HepG2 (cell line): ENCODE data around the gene HPCAL1. TPM values are rescaled to one million over a fixed set of nuclear protein-coding genes. Genes with fewer than 3 reads are reported as not detected.
A peak's percentile ranks its signal among the peaks of the same experiment; 100 is the strongest.

Experiments used
- ATF7-NPFF ChIP-seq: sonication (generic); formaldehyde crosslinking; IDR thresholded peaks from 2 replicates; pipeline ENCODE4 v1.8.1; 2023; ENCODE audit warnings: mild to moderate bottlenecking, low read depth, missing genetic modification reagents, moderate library complexity
- FOSL2 ChIP-seq: sonication (generic); formaldehyde crosslinking; IDR thresholded peaks from 2 replicates; pipeline ENCODE4 v1.4.0; 2020; ENCODE audit warnings: missing genetic modification reagents
- MTA1 ChIP-seq: sonication (generic); formaldehyde crosslinking; IDR thresholded peaks from 2 replicates; pipeline ENCODE4 v1.4.0; 2020; ENCODE audit warnings: missing genetic modification reagents, mild to moderate bottlenecking, borderline replicate concordance
- PHB2 ChIP-seq: fragments of 450-650 bp; IDR thresholded peaks from 2 replicates; pipeline ENCODE4 v1.6.1; 2018; ENCODE audit not compliant: partially characterized antibody
- RAD51 ChIP-seq: fragments of 450-650 bp; IDR thresholded peaks from 2 replicates; pipeline ENCODE4 v1.6.1; 2016; ENCODE audit warnings: borderline replicate concordance
- RBFOX2 ChIP-seq: fragments of 200-400 bp; formaldehyde crosslinking; IDR thresholded peaks from 2 replicates; pipeline ENCODE4 v1.6.1; 2017; ENCODE audit warnings: low read depth, mild to moderate bottlenecking, low read length
- SUZ12 ChIP-seq: fragments of 150-350 bp; IDR thresholded peaks from 2 replicates; pipeline ENCODE4 v1.6.1; 2014; ENCODE audit warnings: low read depth, low read length
- TARDBP ChIP-seq: sonication (generic); formaldehyde crosslinking; IDR thresholded peaks from 2 replicates; pipeline ENCODE4 v1.8.0; 2022; ENCODE audit warnings: mild to moderate bottlenecking, missing genetic modification reagents
- TP53 ChIP-seq: sonication (generic); formaldehyde crosslinking; conservative IDR thresholded peaks from 2 replicates; pipeline ENCODE4 v1.4.0; 2020; ENCODE audit warnings: missing genetic modification reagents
- YEATS2 ChIP-seq: sonication (generic); formaldehyde crosslinking; IDR thresholded peaks from 2 replicates; pipeline ENCODE4 v1.4.0; 2020; ENCODE audit warnings: missing genetic modification reagents, borderline replicate concordance
- ZNF331 ChIP-seq: sonication (generic); formaldehyde crosslinking; IDR thresholded peaks from 2 replicates; pipeline ENCODE4 v1.4.0; 2020; ENCODE audit warnings: missing genetic modification reagents
- ZNF557 ChIP-seq: sonication (generic); formaldehyde crosslinking; IDR thresholded peaks from 2 replicates; pipeline ENCODE4 v1.4.0; 2020; ENCODE audit warnings: missing genetic modification reagents
- ZNF615 ChIP-seq: sonication (generic); formaldehyde crosslinking; IDR thresholded peaks from 2 replicates; pipeline ENCODE4 v1.5.0; 2020; ENCODE audit warnings: mild to moderate bottlenecking, missing genetic modification reagents, borderline replicate concordance
- ZNF619 ChIP-seq: sonication (generic); formaldehyde crosslinking; IDR thresholded peaks from 2 replicates; pipeline ENCODE4 v1.4.0; 2020; ENCODE audit warnings: mild to moderate bottlenecking, missing genetic modification reagents
- ZNF644 ChIP-seq: IDR thresholded peaks from 2 replicates; pipeline ENCODE4 v1.6.1; 2016; ENCODE audit warnings: low read depth
- ZNF749 ChIP-seq: sonication (generic); formaldehyde crosslinking; IDR thresholded peaks from 2 replicates; pipeline ENCODE4 v1.8.0; 2022; ENCODE audit warnings: mild to moderate bottlenecking, missing genetic modification reagents, moderate library complexity, borderline replicate concordance
- ZNF781 ChIP-seq: sonication (generic); formaldehyde crosslinking; IDR thresholded peaks from 2 replicates; pipeline ENCODE4 v1.5.1; 2020; ENCODE audit warnings: borderline replicate concordance, mild to moderate bottlenecking, missing genetic modification reagents; ENCODE audit errors: not compliant biosample characterization
- polyA plus RNA-seq, 8 experiments: library from polyadenylated mRNA; depleted of rRNA in 3 of 8; stranded (reverse) in 7 of 8; unstranded in 1 of 8; fragments of >200 nt; fragmentation: Illumina TruSeq in 4 of 8; extraction: Trizol in 4 of 8; gene quantifications; 2 replicates each; pipeline versions ENCODE4 v1.2.1 to v1.2.3, GENCODE V29; 2011 to 2016; ENCODE audit warnings: low read depth in 4 of 8, missing spikeins in 1 of 8, mixed read lengths in 1 of 8; ENCODE audit not compliant: insufficient read depth in 1 of 8
- total RNA-seq, 5 experiments: library from RNA; depleted of rRNA; stranded (reverse); fragments of >200 nt; fragmentation: Illumina TruSeq; extraction: Trizol; gene quantifications; 2 replicates each; pipeline ENCODE4 v1.2.3, GENCODE V29; 2016; ENCODE audit warnings: low read depth in 1 of 5
- TF ChIP-seq, protein P1 (sequence below): sonication (generic); formaldehyde crosslinking; IDR thresholded peaks from 2 replicates; pipeline ENCODE4 v1.5.1; 2020; ENCODE audit warnings: missing genetic modification reagents, mild to moderate bottlenecking, borderline replicate concordance
- TF ChIP-seq, protein P2 (sequence below): sonication (generic); formaldehyde crosslinking; IDR thresholded peaks from 2 replicates; pipeline ENCODE4 v1.5.1; 2020; ENCODE audit warnings: mild to moderate bottlenecking, missing genetic modification reagents, moderate library complexity
- TF ChIP-seq, protein P3 (sequence below): sonication (generic); formaldehyde crosslinking; IDR thresholded peaks from 2 replicates; pipeline ENCODE4 v1.5.1; 2020; ENCODE audit warnings: mild to moderate bottlenecking, missing genetic modification reagents, borderline replicate concordance
- TF ChIP-seq, protein P4 (sequence below): sonication (generic); formaldehyde crosslinking; IDR thresholded peaks from 2 replicates; pipeline ENCODE4 v1.5.0; 2020; ENCODE audit warnings: mild to moderate bottlenecking, missing genetic modification reagents, moderate library complexity

HPCAL1 gene
- total and polyA plus RNA-seq, 2 of the 13 experiments (the other 11 are each of a cell fraction or from before 2014, with no cell fraction given): 29.5 to 29.9 TPM

DNA sequence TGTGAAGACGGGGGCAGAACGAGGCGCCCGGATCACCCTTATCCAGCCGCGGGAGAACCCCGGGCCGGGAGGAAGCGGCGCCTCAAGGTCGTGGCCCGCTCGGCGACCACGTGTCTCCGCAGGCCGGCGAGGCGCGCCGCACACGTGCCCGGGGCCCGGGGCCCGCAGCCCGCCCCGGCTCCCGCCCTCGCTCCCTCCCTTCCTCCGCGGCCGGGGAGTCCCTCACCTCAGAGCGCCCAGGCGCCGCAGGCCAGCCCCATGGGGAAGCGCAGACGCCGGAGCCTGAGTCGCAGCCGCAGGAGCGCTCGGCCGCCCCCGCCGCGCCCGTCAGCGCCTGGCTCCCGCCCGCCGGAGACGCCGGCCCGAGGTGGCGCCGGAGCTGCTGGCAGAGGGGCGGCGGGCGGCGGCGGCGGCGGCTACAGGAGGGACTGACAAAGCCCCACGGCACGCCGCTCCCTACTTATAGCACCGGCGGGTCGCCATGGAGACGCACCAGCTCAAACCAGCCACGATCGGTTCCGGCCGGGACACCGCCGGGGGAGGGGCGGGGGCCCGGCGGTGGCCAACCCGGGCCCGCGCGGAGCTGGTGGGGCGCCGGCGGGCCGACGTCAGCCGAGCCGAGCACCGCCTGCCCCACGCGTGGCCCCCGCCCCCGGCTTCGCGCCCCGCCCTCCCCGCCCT, 145.3 kb downstream of the HPCAL1 start, which contains the start of gene ODC1 (continued):
- TF ChIP-seq, protein P1, sequence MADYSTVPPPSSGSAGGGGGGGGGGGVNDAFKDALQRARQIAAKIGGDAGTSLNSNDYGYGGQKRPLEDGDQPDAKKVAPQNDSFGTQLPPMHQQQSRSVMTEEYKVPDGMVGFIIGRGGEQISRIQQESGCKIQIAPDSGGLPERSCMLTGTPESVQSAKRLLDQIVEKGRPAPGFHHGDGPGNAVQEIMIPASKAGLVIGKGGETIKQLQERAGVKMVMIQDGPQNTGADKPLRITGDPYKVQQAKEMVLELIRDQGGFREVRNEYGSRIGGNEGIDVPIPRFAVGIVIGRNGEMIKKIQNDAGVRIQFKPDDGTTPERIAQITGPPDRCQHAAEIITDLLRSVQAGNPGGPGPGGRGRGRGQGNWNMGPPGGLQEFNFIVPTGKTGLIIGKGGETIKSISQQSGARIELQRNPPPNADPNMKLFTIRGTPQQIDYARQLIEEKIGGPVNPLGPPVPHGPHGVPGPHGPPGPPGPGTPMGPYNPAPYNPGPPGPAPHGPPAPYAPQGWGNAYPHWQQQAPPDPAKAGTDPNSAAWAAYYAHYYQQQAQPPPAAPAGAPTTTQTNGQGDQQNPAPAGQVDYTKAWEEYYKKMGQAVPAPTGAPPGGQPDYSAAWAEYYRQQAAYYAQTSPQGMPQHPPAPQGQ (CRISPR knock-in tag): no peak
- TF ChIP-seq ZNF781 (CRISPR knock-in tag) (no peak), ZNF619 (CRISPR knock-in tag) (no peak), ZNF644 (no peak), ZNF331 (CRISPR knock-in tag) (peak; percentile 83), MTA1 (CRISPR knock-in tag) (peak; percentile 15), ZNF557 (0 out of 2 replicates have a peak, but pooled peaks have one; percentile 46), ZNF615 (CRISPR knock-in tag) (0 out of 2 replicates have a peak, but pooled peaks have one; percentile 74), TARDBP (CRISPR knock-in tag) (no peak), ZNF749 (CRISPR knock-in tag) (peak; percentile 96), RBFOX2 (peak; percentile 81), FOSL2 (CRISPR knock-in tag) (no peak), PHB2 (no peak), TP53 (CRISPR knock-in tag) (no peak), ATF7-NPFF (CRISPR knock-in tag) (peak; percentile 99), RAD51 (no peak), YEATS2 (no peak), SUZ12 (no peak)
- TF ChIP-seq, protein P2, sequence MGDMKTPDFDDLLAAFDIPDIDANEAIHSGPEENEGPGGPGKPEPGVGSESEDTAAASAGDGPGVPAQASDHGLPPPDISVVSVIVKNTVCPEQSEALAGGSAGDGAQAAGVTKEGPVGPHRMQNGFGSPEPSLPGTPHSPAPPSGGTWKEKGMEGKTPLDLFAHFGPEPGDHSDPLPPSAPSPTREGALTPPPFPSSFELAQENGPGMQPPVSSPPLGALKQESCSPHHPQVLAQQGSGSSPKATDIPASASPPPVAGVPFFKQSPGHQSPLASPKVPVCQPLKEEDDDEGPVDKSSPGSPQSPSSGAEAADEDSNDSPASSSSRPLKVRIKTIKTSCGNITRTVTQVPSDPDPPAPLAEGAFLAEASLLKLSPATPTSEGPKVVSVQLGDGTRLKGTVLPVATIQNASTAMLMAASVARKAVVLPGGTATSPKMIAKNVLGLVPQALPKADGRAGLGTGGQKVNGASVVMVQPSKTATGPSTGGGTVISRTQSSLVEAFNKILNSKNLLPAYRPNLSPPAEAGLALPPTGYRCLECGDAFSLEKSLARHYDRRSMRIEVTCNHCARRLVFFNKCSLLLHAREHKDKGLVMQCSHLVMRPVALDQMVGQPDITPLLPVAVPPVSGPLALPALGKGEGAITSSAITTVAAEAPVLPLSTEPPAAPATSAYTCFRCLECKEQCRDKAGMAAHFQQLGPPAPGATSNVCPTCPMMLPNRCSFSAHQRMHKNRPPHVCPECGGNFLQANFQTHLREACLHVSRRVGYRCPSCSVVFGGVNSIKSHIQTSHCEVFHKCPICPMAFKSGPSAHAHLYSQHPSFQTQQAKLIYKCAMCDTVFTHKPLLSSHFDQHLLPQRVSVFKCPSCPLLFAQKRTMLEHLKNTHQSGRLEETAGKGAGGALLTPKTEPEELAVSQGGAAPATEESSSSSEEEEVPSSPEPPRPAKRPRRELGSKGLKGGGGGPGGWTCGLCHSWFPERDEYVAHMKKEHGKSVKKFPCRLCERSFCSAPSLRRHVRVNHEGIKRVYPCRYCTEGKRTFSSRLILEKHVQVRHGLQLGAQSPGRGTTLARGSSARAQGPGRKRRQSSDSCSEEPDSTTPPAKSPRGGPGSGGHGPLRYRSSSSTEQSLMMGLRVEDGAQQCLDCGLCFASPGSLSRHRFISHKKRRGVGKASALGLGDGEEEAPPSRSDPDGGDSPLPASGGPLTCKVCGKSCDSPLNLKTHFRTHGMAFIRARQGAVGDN (CRISPR knock-in tag): peak; percentile 88
- TF ChIP-seq, protein P3, sequence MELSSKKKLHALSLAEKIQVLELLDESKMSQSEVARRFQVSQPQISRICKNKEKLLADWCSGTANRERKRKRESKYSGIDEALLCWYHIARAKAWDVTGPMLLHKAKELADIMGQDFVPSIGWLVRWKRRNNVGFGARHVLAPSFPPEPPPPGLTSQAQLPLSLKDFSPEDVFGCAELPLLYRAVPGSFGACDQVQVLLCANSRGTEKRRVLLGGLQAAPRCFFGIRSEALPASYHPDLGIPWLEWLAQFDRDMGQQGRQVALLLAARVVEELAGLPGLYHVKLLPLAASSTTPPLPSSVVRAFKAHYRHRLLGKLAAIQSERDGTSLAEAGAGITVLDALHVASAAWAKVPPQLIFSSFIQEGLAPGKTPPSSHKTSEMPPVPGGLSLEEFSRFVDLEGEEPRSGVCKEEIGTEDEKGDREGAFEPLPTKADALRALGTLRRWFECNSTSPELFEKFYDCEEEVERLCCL (CRISPR knock-in tag): no peak
- TF ChIP-seq, protein P4, sequence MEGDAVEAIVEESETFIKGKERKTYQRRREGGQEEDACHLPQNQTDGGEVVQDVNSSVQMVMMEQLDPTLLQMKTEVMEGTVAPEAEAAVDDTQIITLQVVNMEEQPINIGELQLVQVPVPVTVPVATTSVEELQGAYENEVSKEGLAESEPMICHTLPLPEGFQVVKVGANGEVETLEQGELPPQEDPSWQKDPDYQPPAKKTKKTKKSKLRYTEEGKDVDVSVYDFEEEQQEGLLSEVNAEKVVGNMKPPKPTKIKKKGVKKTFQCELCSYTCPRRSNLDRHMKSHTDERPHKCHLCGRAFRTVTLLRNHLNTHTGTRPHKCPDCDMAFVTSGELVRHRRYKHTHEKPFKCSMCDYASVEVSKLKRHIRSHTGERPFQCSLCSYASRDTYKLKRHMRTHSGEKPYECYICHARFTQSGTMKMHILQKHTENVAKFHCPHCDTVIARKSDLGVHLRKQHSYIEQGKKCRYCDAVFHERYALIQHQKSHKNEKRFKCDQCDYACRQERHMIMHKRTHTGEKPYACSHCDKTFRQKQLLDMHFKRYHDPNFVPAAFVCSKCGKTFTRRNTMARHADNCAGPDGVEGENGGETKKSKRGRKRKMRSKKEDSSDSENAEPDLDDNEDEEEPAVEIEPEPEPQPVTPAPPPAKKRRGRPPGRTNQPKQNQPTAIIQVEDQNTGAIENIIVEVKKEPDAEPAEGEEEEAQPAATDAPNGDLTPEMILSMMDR (CRISPR knock-in tag): no peak; the same call in 1 of the 2 replicates
